Glutamatergic neuron (in vitro differentiated cells): ENCODE data around the gene RFX7. TPM values are rescaled to one million over a fixed set of nuclear protein-coding genes. Genes with fewer than 3 reads are reported as not detected.

Source experiments
- DNase-seq: peaks from one replicate; pipeline ENCODE4 v3.0.0; 2022
- H3K27ac Mint-ChIP-seq: one replicate; pipeline ENCODE4 v1.8.0; 2020; ENCODE audit warnings: mild to moderate bottlenecking, mixed read lengths, inconsistent platforms; ENCODE audit not compliant: unreplicated experiment
- H3K27me3 Mint-ChIP-seq: one replicate; pipeline ENCODE4 v1.8.0; 2020; ENCODE audit warnings: mild to moderate bottlenecking, moderate library complexity, mixed read lengths, inconsistent platforms; ENCODE audit not compliant: unreplicated experiment
- H3K36me3 Mint-ChIP-seq: one replicate; pipeline ENCODE4 v1.8.0; 2020; ENCODE audit warnings: mild to moderate bottlenecking, mixed read lengths, inconsistent platforms; ENCODE audit not compliant: unreplicated experiment
- H3K4me1 Mint-ChIP-seq: one replicate; pipeline ENCODE4 v1.8.0; 2020; ENCODE audit warnings: mild to moderate bottlenecking, low read depth, mixed read lengths, inconsistent platforms; ENCODE audit not compliant: unreplicated experiment
- H3K4me3 Mint-ChIP-seq: one replicate; pipeline ENCODE4 v1.8.0; 2020; ENCODE audit warnings: mild to moderate bottlenecking, mixed read lengths, inconsistent platforms; ENCODE audit not compliant: unreplicated experiment
- H3K9me3 Mint-ChIP-seq: one replicate; pipeline ENCODE4 v1.8.0; 2020; ENCODE audit warnings: mild to moderate bottlenecking, moderate library complexity, mixed read lengths, inconsistent platforms; ENCODE audit not compliant: unreplicated experiment
- total RNA-seq: library from RNA; stranded (reverse); fragmentation: NEBNext Ultra II Directional; extraction: Animal tissue kit (Norgen Biotek cat#: 25700); gene quantifications from one replicate; pipeline ENCODE4 v1.2.1, GENCODE V29; 2021; ENCODE audit not compliant: unreplicated experiment
- TF ChIP-seq, protein P1 (sequence below): fragments of 200-600 bp; sonication (generic); IDR thresholded peaks from one replicate; pipeline ENCODE4 v1.5.0; 2021; ENCODE audit not compliant: partially characterized antibody, unreplicated experiment

RFX7 gene
- total RNA-seq, 1 donor from 2014 or later: 34.1 TPM

DNA sequence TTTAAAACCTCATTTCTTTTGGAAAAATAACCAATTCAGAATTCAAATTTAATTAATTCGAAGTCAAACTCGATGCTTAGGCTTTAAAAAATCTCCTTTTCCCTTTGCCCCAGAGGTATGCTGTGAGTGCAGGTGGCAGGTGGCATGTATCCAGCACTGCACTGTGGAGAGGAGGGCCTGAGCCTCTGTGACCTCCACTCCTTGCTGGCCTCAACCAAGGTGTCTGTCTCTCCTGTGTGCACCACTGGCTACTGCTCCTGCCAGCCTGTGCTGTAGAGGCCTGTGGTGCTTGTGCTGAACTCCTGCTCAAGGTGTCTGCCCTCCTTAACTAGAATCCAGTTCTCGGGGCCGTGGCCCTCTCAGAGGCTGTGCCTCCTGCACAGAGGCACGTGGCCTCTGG is 194.1 kb downstream of the RFX7 start:
- TF ChIP-seq, protein P1, sequence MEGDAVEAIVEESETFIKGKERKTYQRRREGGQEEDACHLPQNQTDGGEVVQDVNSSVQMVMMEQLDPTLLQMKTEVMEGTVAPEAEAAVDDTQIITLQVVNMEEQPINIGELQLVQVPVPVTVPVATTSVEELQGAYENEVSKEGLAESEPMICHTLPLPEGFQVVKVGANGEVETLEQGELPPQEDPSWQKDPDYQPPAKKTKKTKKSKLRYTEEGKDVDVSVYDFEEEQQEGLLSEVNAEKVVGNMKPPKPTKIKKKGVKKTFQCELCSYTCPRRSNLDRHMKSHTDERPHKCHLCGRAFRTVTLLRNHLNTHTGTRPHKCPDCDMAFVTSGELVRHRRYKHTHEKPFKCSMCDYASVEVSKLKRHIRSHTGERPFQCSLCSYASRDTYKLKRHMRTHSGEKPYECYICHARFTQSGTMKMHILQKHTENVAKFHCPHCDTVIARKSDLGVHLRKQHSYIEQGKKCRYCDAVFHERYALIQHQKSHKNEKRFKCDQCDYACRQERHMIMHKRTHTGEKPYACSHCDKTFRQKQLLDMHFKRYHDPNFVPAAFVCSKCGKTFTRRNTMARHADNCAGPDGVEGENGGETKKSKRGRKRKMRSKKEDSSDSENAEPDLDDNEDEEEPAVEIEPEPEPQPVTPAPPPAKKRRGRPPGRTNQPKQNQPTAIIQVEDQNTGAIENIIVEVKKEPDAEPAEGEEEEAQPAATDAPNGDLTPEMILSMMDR: no peak
- no peak overlapping the region for H3K27ac Mint-ChIP-seq

DNA sequence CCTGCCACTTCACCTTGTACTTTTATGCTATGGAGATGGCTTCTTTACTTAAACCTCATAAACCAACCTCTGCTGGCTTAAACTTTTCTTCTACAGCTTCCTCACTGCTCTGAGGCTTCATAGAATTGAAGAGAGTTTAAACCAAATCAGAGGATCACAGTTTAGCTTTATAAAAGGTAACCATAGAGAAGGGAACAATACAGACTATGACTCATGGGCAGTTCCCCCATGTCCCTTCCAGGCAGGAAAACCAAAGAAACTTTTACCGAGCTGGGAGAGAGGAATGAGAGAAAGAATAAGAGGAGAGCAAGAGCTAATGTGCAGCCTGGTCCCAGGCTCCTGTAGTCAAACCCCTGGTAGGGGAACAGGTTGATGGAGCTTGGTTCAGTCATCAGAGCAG is 196.3 kb downstream of the RFX7 start:
- no peaks in the 10 kb centered on the region for H3K4me1 Mint-ChIP-seq
- no peaks in the 10 kb centered on the region for H3K36me3 Mint-ChIP-seq
- TF ChIP-seq, protein P1: no peak
- DNase-seq: no peak
- no peak overlapping the region for H3K4me3 Mint-ChIP-seq
- H3K9me3 Mint-ChIP-seq: no peaks in the 10 kb centered on the region
- no peaks in the 10 kb centered on the region for H3K27me3 Mint-ChIP-seq
- no peak overlapping the region for H3K27ac Mint-ChIP-seq

More for the DNA sequence above, 194.1 kb downstream of the RFX7 start:
- DNase-seq: no peak
- Mint-ChIP-seq H3K4me3 (no peak overlapping the region), H3K9me3 (no peaks in the 10 kb centered on the region), H3K36me3 (no peaks in the 10 kb centered on the region), H3K4me1 (no peaks in the 10 kb centered on the region), H3K27me3 (no peaks in the 10 kb centered on the region)

DNA sequence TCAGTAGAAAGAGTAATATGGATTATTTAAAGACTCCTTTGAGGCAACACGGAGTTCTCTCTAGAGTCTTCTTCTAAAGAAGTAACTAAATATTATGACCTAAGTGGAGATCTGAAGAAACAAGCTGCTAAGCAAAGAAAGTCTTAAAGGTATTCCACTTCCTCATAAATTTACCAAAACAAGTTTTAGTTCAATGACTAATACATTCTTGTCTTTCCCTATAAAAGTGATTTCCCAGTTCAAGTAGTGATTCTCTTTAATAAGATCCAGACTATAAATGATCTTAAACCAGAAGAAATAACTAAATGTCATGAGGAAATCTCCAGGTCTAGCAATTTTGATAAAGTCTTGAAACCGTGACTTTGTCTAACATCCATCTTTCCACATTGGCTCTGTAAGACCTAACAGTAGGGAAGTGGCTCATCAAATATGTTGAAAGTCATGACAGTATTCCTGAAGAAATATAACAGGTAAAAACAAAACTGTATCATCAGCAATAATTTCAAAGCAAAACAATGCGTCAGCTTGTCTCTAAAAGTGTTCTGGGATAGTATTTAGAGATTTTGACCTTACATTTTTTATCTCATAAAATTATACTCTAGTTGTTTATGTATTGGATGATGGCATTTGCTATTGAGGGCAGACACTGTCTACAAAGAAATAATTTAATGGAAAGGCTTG is 198.5 kb downstream of the RFX7 start:
- TF ChIP-seq, protein P1: no peak
- H3K27me3 Mint-ChIP-seq: no peaks in the 10 kb centered on the region
- no peaks in the 10 kb centered on the region for H3K36me3 Mint-ChIP-seq
- H3K9me3 Mint-ChIP-seq: no peaks in the 10 kb centered on the region
- no peak overlapping the region for H3K27ac Mint-ChIP-seq
- DNase-seq: no peak
- no peak overlapping the region for H3K4me3 Mint-ChIP-seq
- H3K4me1 Mint-ChIP-seq: no peaks in the 10 kb centered on the region

DNA sequence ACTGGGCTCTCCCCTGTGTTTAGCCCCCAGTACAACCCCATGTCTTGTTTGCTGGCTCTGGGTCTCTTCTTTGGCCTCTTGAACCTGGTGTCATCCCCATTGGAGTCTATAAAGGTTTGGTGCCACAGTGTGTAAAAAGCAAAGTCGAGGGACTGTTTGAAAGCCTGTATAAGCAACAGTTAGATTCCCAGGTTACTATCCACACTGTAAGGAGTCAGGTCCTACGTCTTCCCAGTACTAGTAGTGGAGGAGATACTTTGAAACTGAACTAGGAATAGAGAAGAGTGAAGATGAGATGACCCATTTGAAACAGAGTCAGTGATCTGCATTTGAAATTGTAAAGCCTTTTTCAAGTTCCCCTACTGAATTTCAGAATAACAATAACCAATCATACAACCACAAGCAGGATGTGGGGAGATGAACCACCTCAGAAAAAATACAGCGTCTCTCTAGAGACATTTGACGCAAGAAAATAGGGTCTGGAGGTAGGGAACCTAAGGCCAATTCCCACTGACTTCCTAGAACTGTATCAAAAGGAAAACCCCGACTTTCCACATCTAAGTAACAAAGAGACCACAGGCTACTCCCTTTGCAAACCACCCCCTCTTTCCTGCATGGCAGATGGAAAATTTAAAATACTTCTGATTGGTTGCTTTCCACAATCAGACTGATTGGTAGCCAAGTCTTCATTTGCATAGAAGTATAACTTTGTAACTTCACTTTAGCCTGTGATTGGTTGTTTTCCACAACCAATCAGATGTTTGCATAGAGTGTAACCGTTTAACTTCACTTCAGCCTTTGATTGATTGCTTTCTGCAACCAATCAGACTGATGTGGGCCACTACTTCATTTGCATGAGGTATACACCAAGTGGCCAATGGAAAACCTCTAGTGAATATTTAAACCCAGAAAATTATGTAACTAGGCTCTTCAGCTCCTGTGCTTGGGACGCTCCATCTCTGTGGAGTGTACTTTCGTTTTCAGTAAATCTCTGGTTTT is 200.4 kb downstream of the RFX7 start:
- no peaks in the 10 kb centered on the region for H3K4me1 Mint-ChIP-seq
- no peaks in the 10 kb centered on the region for H3K36me3 Mint-ChIP-seq
- H3K27me3 Mint-ChIP-seq: no peaks in the 10 kb centered on the region
- no peak for DNase-seq
- H3K27ac Mint-ChIP-seq: no peak overlapping the region
- no peaks in the 10 kb centered on the region for H3K9me3 Mint-ChIP-seq
- TF ChIP-seq, protein P1: no peak
- no peak overlapping the region for H3K4me3 Mint-ChIP-seq

DNA sequence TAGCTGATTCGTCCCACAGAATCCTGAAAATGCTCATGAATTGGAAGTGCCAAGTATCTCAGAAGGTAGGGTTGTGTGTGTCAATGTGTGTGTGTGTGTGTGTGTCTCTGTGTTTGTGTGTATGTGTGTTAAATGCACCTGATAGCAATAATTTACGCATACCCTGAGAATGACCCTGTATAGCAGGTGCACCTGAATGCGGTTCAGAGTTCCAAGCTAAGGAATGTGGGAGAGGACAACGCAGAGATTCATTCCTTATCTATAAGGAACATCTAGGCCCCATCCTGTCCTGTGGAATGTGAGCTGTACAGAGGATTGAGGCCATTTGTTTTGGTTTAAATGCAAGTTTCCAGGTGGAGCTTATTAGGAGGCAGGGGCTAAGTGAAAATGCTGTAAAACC is 201.2 kb downstream of the RFX7 start:
- no peak overlapping the region for H3K4me3 Mint-ChIP-seq
- no peak for DNase-seq
- no peaks in the 10 kb centered on the region for H3K36me3 Mint-ChIP-seq
- no peaks in the 10 kb centered on the region for H3K27me3 Mint-ChIP-seq
- no peak overlapping the region for H3K27ac Mint-ChIP-seq
- TF ChIP-seq, protein P1: no peak
- H3K4me1 Mint-ChIP-seq: no peaks in the 10 kb centered on the region
- no peaks in the 10 kb centered on the region for H3K9me3 Mint-ChIP-seq
